Body of pancreas (tissue), 4 donors: ENCODE data around the gene VIT. TPM values are rescaled to one million over a fixed set of nuclear protein-coding genes. Genes with fewer than 3 reads are reported as not detected.

Experiments used
- ATAC-seq: fragments of 150-250 bp; one replicate; pipeline ENCODE4 v1.9.1; 2016
- DNase-seq, 4 donors: peaks; one replicate each; pipeline ENCODE4 v3.0.0-alpha.2; 2019
- H3K27ac ChIP-seq, 4 donors: fragments of 200-600 bp; sonication (generic); 1 replicate in 3 of 4; 2 replicates in 1 of 4; pipeline versions ENCODE4 v1.5.1 to v1.6.1; 2016 to 2019; ENCODE audit warnings: mild to moderate bottlenecking in 1 of 4, mixed read lengths in 1 of 4, moderate library complexity in 1 of 4
- H3K27me3 ChIP-seq, 2 donors: fragments of 200-600 bp; sonication (generic); one replicate each; pipeline ENCODE4 v1.6.0; 2016; ENCODE audit warnings: mild to moderate bottlenecking in 1 of 2
- H3K36me3 ChIP-seq, 2 donors: fragments of 200-600 bp; sonication (generic); replicated peaks in 1 of 2; 2 replicates each; pipeline ENCODE4 v1.5.1; 2016; ENCODE audit warnings: low read depth in 2 of 2; ENCODE audit not compliant: insufficient read depth in 1 of 2
- H3K4me1 ChIP-seq: fragments of 200-600 bp; sonication (generic); one replicate; pipeline ENCODE4 v1.6.0; 2016
- H3K4me3 ChIP-seq, 2 donors: fragments of 200-600 bp; sonication (generic); 1 replicate in 1 of 2; 2 replicates in 1 of 2; pipeline ENCODE4 v1.5.1; 2016 to 2019
- H3K9me3 ChIP-seq, 3 donors: fragments of 200-600 bp; sonication (generic); 1 replicate in 2 of 3; 2 replicates in 1 of 3; pipeline ENCODE4 v1.5.1; 2016
- POLR2A ChIP-seq, 3 donors: fragments of 450-650 bp; IDR thresholded peaks; one replicate each; pipeline ENCODE4 v1.6.1; 2016; ENCODE audit warnings: antibody characterized with exemption in 3 of 3, mild to moderate bottlenecking in 2 of 3
- WGBS, 2 donors: methylation state at CpG; one replicate each; pipeline ENCODE4 v1.1.5; 2017; 5-methylcytosine and 5-hydroxymethylcytosine counted together
- intact Hi-C: fragments of 100-400 bp; cut with DNase I; formaldehyde crosslinking; loops from one replicate; pipeline ENCODE4 v1.15.1; 2023
- total RNA-seq, 2 donors: library from RNA; depleted of rRNA; stranded (reverse); fragments of >200 nt; gene quantifications; one replicate each; pipeline ENCODE4 v1.1.0, GENCODE V29; 2016
- TF ChIP-seq, protein P1 (sequence below), 7 experiments: fragments of 450-650 bp in 4 of 7; fragments of 200-600 bp in 3 of 7; sonication (generic) in 3 of 7; IDR thresholded peaks; one replicate each; pipeline ENCODE4 v1.5.1; 2016 to 2019; ENCODE audit warnings: antibody characterized with exemption in 7 of 7

Gene VIT
- total RNA-seq, 2 donors from 2014 or later, result 0.99 to 2.6 TPM

DNA sequence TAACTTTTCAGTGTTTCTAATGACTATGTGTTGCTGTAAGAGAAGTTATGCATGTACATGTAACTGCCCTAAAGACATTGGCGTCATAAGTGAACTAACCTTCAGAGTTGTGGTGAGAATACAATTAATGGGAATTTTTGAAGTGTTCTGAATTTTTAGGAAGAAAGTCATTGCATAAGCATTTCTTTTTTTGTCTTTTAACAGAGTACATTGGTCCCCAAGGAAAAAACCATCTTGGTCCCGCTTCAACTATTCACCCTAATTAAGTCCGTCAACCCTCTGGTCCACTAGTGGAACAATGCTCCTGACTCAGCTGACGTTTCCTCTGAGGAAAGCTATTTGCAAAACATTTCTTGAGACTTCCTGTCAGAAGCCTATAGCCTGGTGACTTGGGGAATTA, 41.1 kb upstream of the VIT start:
- Histone ChIP-seq H3K9me3 (no peaks in the 10 kb centered on the region), H3K4me1 (no peaks in the 10 kb centered on the region), H3K36me3 (no peaks in the 10 kb centered on the region), H3K4me3 (no peak overlapping the region), H3K27me3 (no peaks in the 10 kb centered on the region), H3K27ac (no peak overlapping the region)
- peak in 1 of 4 donors; percentile 11 for DNase-seq
- intact Hi-C loops, result no loop called here
- ATAC-seq, result peak; percentile 62
- TF ChIP-seq, protein P1, sequence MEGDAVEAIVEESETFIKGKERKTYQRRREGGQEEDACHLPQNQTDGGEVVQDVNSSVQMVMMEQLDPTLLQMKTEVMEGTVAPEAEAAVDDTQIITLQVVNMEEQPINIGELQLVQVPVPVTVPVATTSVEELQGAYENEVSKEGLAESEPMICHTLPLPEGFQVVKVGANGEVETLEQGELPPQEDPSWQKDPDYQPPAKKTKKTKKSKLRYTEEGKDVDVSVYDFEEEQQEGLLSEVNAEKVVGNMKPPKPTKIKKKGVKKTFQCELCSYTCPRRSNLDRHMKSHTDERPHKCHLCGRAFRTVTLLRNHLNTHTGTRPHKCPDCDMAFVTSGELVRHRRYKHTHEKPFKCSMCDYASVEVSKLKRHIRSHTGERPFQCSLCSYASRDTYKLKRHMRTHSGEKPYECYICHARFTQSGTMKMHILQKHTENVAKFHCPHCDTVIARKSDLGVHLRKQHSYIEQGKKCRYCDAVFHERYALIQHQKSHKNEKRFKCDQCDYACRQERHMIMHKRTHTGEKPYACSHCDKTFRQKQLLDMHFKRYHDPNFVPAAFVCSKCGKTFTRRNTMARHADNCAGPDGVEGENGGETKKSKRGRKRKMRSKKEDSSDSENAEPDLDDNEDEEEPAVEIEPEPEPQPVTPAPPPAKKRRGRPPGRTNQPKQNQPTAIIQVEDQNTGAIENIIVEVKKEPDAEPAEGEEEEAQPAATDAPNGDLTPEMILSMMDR (IDR thresholded peaks at IDR 0.05), result no peak
- TF ChIP-seq POLR2A (IDR thresholded peaks at IDR 0.05), result no peak
- 77 to 80% methylated on average over 4 of the region's 4 CpGs for WGBS, 2 donors

DNA sequence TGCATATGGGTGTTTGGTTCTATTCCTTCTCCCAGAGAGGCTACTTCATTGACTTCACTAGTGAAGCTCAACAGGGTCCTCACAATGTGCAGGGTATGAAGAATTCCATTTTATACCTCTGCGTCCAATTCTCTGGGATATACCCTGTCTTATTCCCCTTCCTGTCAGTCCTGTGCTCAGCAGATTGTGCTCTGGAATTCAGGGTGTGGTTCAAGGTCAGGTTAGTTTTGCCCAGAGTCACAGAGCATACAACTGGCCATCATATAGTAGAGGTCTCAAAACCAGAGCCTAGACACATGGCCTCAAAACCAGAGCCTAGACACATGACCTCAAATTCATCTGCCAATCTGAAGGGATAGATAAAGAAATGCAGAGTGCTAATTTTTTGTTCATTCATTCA, 38.8 kb upstream of the VIT start:
- peak overlapping the region in 2 of 4 donors; percentile 12 to 18 for H3K27ac ChIP-seq
- no peak for TF ChIP-seq POLR2A (IDR thresholded peaks at IDR 0.05)
- H3K27me3 ChIP-seq, result no peaks in the 10 kb centered on the region
- no peak for ATAC-seq
- intact Hi-C loops, result no loop called here
- no peaks in the 10 kb centered on the region for H3K4me1 ChIP-seq
- H3K36me3 ChIP-seq, result no peaks in the 10 kb centered on the region
- no peaks in the 10 kb centered on the region for H3K9me3 ChIP-seq
- 75 to 76% methylated on average over 1 of the region's 1 CpG for WGBS, 2 donors
- H3K4me3 ChIP-seq, result no peak overlapping the region
- DNase-seq, result no peak

DNA sequence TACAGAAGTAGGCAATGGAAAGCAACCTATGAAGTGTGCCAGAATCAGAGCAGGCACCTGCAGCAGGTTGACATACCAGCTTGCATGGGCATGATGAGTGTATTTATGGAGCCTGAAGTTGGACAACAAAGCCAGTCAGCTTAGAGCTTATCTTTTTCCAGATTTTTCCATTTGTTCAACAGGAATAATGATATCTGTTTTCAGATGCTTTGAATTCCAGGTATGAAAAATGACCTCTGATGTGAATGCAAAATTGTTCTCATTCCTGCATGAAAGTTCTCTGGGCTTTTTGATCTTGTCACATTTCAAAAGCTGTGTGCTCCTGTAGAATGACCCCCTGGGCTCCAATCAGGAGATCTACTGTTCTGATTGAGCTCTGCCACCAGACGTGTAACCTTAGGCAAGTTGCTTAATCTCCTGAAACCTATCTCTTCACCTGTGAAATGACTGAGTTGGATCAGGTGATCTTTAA, 38.2 kb upstream of the VIT start:
- Histone ChIP-seq H3K9me3 (no peaks in the 10 kb centered on the region), H3K27ac (peak overlapping the region in 2 of 4 donors; percentile 14 to 18), H3K4me3 (no peak overlapping the region), H3K4me1 (no peaks in the 10 kb centered on the region), H3K36me3 (no peaks in the 10 kb centered on the region), H3K27me3 (no peaks in the 10 kb centered on the region)
- whole genome bisulfite sequencing, 2 donors, result 15 to 27% methylated on average over 1 of the region's 1 CpG
- ATAC-seq (no peak), DNase-seq (no peak)
- intact Hi-C loops, result no loop called here
- TF ChIP-seq POLR2A (IDR thresholded peaks at IDR 0.05), result no peak
- TF ChIP-seq, protein P1 (IDR thresholded peaks at IDR 0.05), result no peak

DNA sequence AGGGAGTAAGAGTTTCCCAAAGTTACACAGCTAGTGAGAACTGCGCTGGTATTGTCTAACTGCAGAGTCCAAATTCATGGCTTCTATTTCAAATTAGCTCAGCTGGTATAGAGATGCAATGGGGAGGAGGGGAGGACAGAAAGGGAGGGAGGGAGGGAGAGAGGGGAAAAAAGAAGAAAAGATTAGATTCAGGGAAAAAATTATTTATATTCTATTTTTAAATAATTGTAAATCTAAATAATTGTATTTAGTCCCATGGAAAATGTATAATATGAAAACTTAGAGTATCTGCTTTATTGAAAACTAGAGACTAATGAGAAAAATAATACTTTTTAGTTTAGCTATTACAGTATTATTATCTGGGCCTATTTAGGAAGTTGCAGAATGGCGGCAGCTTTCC, 37.3 kb upstream of the VIT start:
- no peaks in the 10 kb centered on the region for H3K27me3 ChIP-seq
- TF ChIP-seq POLR2A (IDR thresholded peaks at IDR 0.05), result no peak
- TF ChIP-seq, protein P1 (IDR thresholded peaks at IDR 0.05), result no peak
- no peaks in the 10 kb centered on the region for H3K36me3 ChIP-seq
- intact Hi-C loops, result no loop called here
- DNase-seq (no peak), ATAC-seq (no peak)
- 63 to 95% methylated on average over 2 of the region's 2 CpGs for WGBS, 2 donors
- H3K9me3 ChIP-seq, result no peaks in the 10 kb centered on the region
- H3K4me3 ChIP-seq, result no peak overlapping the region
- H3K4me1 ChIP-seq, result no peaks in the 10 kb centered on the region
- no peak overlapping the region for H3K27ac ChIP-seq

DNA sequence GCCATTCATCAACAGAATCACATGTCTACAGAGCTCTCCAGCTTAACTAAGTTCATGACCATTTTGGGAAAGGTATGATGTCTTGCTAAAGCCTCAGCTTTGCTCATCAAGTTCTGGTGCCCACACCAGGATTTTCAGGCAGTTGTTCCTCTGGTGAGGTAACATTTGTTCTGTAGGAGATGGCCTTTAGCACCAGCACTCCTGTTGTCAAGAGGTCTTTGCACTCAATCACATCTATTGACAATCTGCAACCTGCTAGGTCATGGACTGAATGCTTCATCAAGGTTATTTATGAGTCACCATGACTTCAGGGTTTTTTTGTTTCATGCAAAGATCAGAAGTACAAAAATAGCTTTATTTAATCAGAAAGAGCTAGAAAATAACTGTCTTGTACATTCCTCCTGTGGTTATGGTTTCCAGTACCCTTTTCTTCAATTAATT, 36.6 kb upstream of the VIT start:
- TF ChIP-seq, protein P1 (IDR thresholded peaks at IDR 0.05), result no peak
- no peak for TF ChIP-seq POLR2A (IDR thresholded peaks at IDR 0.05)
- H3K9me3 ChIP-seq, result no peaks in the 10 kb centered on the region
- intact Hi-C loops, result no loop called here
- no peaks in the 10 kb centered on the region for H3K36me3 ChIP-seq
- H3K4me1 ChIP-seq, result no peaks in the 10 kb centered on the region
- H3K27ac ChIP-seq, result no peak overlapping the region
- H3K4me3 ChIP-seq, result no peak overlapping the region
- H3K27me3 ChIP-seq, result no peaks in the 10 kb centered on the region
- DNase-seq (no peak), ATAC-seq (no peak)
